AG10803 (cell line): ENCODE results near the gene RNU6-1.

Source experiments
- DNase-seq: peaks from one replicate; pipeline ENCODE4 v3.0.0; 2010; ENCODE audit warnings: low read depth
- H3K4me3 ChIP-seq: 2 replicates; pipeline ENCODE4 v1.5.1; 2011; ENCODE audit warnings: mild to moderate bottlenecking, low read length, control low read depth
- CTCF ChIP-seq: conservative IDR thresholded peaks from 2 replicates; pipeline ENCODE4 v1.5.1; 2011; ENCODE audit warnings: mild to moderate bottlenecking, low read length, control low read depth, inconsistent platforms

RNU6-1 gene

DNA sequence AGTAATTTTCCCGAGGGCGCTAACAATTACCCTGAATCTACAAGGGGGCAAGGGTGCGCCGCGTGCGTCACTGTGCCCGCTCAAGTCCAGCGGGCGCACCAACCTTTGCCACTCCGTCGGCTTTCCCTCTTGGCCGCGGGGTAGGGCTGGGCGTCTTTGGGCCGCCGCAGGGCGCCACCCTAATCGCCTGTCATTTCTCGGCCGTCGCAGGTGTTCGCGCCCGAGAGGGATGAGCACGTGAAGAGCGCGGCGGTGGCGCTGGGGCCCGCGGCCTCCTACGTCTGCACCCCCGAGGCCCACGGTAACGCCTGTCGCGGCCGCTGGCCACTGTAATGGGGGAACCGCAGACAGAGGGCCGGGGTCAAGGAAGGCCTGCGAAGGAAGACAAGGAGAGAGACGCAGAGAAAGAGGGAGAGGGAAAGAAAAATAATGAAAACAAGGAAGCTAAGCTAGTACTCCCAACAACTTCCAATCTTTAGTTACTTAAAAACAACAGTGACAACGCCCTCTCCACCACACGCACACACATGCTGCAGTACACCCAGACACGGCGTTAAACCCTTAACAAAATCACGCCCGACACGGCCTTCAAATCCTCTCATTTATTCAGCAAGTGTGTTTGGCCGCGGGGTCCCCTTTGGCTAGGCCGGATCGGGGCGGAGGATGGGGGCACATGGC lies 10.7 kb downstream of the RNU6-1 start:
- H3K4me3 ChIP-seq, result no peak overlapping the region
- no peak for DNase-seq
- TF ChIP-seq CTCF, result no peak

DNA sequence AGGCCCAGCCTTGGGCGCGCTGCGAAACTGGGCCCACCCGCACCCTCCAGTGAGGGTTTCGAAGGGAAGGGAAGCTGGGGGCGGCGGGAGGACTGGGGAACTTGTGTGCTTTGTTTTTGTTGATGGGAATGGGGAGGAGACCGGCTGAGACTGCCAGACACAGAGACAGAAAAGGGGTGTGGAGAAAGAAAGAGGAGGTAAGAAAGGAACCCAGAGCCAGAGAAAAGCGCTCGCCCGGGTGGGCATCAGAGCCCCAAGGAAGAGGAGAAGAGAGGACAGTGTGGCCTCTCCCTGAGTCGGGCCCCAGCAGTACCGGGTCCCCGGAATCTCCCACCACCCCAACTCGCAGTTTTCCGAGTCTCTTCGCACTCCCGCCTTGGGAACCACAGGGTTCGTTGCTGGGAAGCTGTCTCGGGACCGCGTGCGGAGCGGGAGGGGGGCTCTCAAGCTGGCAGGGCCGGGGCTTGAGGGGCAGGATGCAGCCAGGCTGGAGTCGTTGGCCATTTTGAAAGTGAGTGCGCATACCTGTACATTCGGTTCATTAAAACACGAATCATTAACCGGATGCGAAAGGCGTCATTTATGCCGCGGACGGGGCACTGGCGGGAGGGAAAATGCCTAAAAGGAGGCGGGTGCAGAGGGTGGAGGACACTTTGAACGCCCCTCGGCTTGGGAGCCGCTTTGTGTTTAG lies 11.4 kb downstream of the RNU6-1 start:
- no peak overlapping the region for H3K4me3 ChIP-seq
- no peak for DNase-seq
- no peak for TF ChIP-seq CTCF

DNA sequence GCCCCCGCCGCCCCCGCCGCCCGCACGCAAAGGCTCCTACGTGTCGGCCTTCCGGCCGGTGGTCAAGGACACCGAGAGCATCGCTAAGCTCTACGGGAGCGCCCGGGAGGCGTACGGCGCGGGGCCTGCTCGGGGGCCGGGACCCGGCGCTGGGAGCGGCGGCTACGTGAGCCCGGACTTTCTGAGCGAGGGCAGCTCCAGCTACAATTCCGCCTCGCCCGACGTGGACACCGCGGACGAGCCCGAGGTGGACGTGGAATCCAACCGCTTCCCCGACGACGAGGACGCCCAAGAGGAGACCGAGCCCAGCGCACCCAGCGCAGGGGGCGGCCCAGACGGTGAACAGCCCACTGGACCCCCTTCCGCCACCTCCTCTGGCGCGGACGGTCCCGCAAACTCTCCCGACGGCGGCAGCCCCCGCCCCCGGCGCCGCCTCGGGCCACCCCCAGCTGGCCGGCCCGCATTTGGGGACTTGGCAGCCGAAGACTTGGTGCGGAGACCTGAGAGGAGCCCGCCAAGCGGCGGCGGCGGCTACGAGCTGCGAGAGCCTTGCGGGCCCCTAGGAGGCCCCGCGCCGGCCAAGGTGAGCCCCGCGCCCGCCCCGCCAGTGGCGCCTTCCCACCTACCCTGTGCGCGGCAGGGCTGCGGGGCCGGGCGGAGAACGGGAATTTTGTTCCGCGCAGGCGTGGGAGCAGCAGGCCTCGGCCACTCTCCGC lies 12.1 kb downstream of the RNU6-1 start:
- H3K4me3 ChIP-seq, result no peak overlapping the region
- DNase-seq, result no peak
- TF ChIP-seq CTCF, result no peak

DNA sequence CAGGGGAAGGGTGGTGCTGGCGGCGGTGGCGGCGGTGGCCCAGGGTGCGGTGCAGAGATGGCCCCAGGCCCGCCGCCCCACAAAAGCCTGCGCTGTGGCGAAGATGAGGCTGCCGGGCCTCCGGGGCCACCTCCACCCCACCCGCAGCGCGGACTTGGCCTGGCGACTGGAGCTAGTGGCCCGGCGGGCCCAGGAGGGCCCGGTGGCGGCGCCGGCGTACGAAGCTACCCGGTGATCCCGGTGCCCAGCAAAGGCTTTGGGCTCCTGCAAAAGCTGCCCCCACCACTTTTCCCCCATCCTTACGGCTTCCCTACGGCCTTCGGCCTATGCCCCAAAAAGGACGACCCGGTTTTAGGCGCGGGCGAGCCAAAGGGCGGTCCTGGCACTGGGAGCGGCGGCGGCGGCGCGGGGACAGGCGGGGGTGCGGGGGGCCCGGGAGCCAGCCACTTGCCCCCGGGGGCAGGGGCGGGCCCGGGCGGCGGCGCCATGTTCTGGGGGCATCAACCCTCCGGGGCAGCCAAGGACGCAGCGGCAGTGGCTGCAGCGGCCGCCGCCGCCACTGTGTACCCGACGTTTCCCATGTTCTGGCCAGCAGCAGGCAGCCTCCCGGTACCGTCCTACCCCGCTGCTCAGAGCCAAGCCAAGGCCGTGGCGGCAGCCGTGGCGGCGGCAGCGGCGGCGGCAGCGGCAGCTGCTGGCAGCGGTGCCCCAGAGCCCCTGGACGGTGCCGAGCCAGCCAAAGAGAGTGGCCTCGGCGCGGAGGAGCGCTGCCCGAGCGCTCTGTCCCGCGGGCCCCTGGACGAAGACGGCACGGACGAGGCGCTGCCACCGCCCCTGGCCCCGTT lies 12.9 kb downstream of the RNU6-1 start:
- no peak for TF ChIP-seq CTCF
- no peak for DNase-seq
- H3K4me3 ChIP-seq, result no peak overlapping the region

DNA sequence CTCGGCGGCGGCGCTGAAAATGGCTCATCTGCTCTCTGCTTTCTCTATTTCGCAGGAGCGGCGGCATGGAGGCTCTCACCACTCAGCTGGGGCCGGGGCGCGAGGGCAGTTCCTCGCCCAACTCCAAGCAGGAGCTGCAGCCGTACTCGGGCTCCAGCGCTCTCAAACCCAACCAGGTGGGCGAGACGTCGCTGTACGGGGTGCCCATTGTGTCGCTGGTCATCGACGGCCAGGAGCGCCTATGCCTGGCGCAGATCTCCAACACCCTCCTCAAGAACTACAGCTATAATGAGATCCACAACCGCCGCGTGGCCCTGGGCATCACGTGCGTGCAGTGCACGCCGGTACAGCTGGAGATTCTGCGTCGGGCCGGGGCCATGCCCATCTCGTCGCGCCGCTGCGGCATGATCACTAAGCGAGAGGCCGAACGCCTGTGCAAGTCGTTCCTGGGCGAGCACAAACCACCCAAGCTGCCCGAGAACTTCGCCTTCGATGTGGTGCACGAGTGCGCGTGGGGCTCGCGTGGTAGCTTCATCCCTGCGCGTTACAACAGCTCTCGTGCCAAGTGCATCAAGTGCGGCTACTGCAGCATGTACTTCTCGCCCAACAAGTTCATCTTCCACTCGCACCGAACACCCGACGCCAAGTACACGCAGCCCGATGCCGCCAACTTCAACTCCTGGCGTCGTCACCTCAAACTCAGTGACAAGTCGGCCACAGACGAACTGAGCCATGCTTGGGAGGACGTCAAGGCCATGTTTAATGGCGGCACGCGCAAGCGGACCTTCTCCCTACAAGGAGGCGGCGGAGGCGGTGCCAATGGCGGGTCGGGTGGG lies 13.7 kb downstream of the RNU6-1 start:
- no peak overlapping the region for H3K4me3 ChIP-seq
- TF ChIP-seq CTCF, result no peak
- no peak for DNase-seq
